Activated CD8-positive, alpha-beta T cell treated with anti-CD3 and anti-CD28 coated beads for 36 hours (primary cell): Measurements from ENCODE around the gene GRK5. TPM values are rescaled to one million over a fixed set of nuclear protein-coding genes. Genes with fewer than 3 reads are reported as not detected.

ENCODE experiments used
- ATAC-seq: fragments of 200-7000 bp; cut with Tn5 transposase; one replicate; pipeline ENCODE4 v1.10.0; 2021; ENCODE audit warnings: mild to moderate bottlenecking, moderate library complexity
- CTCF ChIA-PET: fragments of 350-600 bp; sonication (Branson Sonifier 250); formaldehyde crosslinking; loops from one replicate; lab custom pipeline; 2021; ENCODE audit warnings: antibody characterized with exemption; lab: Charles Lee
- POLR2A ChIA-PET: fragments of 350-600 bp; sonication (Branson Sonifier 250); formaldehyde crosslinking; loops from one replicate; lab custom pipeline; 2021; ENCODE audit warnings: antibody characterized with exemption; lab: Charles Lee
- DNase-seq: peaks from one replicate; pipeline ENCODE4 v3.0.0-alpha.2; 2020
- H3K27ac Mint-ChIP-seq: one replicate; pipeline ENCODE4 v1.8.0; 2021; ENCODE audit warnings: mild to moderate bottlenecking, mixed read lengths
- H3K27me3 Mint-ChIP-seq: one replicate; pipeline ENCODE4 v1.8.0; 2021; ENCODE audit warnings: mixed read lengths
- H3K36me3 Mint-ChIP-seq: one replicate; pipeline ENCODE4 v1.8.0; 2021; ENCODE audit warnings: low read depth, mixed read lengths
- H3K4me1 Mint-ChIP-seq: one replicate; pipeline ENCODE4 v1.8.0; 2021; ENCODE audit warnings: low read depth, mixed read lengths
- H3K4me3 Mint-ChIP-seq: one replicate; pipeline ENCODE4 v1.8.0; 2021; ENCODE audit warnings: mild to moderate bottlenecking, moderate library complexity, mixed read lengths
- H3K9me3 Mint-ChIP-seq: one replicate; pipeline ENCODE4 v1.8.0; 2021; ENCODE audit warnings: mixed read lengths
- CTCF ChIP-seq: fragments of 200-600 bp; IDR thresholded peaks from one replicate; pipeline ENCODE4 v1.8.0; 2022; ENCODE audit warnings: antibody characterized with exemption, mild to moderate bottlenecking
- intact Hi-C: fragments of 100-400 bp; cut with micrococcal nuclease; formaldehyde crosslinking; loops from one replicate; pipeline ENCODE4 v1.10.0; 2022
- total RNA-seq, 2 experiments: library from RNA; stranded (reverse); gene quantifications; one replicate each; pipeline ENCODE4 v1.2.3, GENCODE V29; 2021

GRK5 gene
- total RNA-seq, 2 experiments from 2014 or later = 14.8 to 15.6 TPM

GRCh38 chr10:119469846-119470245 lies 262.5 kb downstream of the GRK5 start:
- ChIA-PET CTCF (interaction anchor here (0.7 to 1.1 kb wide), 3 partner anchors 20 to 48 kb away, joined by 3 to 5 read pairs (median 3); no protein-coding TSS in a partner anchor), POLR2A (no interaction called here)
- no peaks in the 10 kb centered on the region for H3K27me3 Mint-ChIP-seq
- TF ChIP-seq CTCF = no peak
- ATAC-seq = no peak
- peaks cover 12% of the 10 kb centered on the region for H3K4me1 Mint-ChIP-seq
- no peak overlapping the region for H3K4me3 Mint-ChIP-seq
- H3K27ac Mint-ChIP-seq = no peak overlapping the region
- H3K9me3 Mint-ChIP-seq = no peaks in the 10 kb centered on the region
- H3K36me3 Mint-ChIP-seq = no peaks in the 10 kb centered on the region
- intact Hi-C loops = no loop called here
- DNase-seq = no peak

- Mint-ChIP-seq H3K27me3 (no peaks in the 10 kb centered on the region), H3K27ac (no peak overlapping the region), H3K4me1 (peaks cover 9% of the 10 kb centered on the region), H3K4me3 (no peak overlapping the region), H3K36me3 (no peaks in the 10 kb centered on the region), H3K9me3 (no peaks in the 10 kb centered on the region)
- ChIA-PET CTCF (interaction anchor here (0.6 to 0.9 kb wide), 3 partner anchors 11 to 53 kb away, joined by 3 to 4 read pairs (median 3); no protein-coding TSS in a partner anchor), POLR2A (interaction anchor here (0.9 kb wide), 1 partner anchor 21 kb away, joined by 3 read pairs; no protein-coding TSS in a partner anchor)
- TF ChIP-seq CTCF = no peak
- ATAC-seq (no peak), DNase-seq (no peak)
- intact Hi-C loops = no loop called here
These were observed 263.7 kb downstream of the GRK5 start for GRCh38 chr10:119470920-119471702.

- ChIA-PET CTCF (no interaction called here), POLR2A (no interaction called here)
- H3K27me3 Mint-ChIP-seq = no peaks in the 10 kb centered on the region
- intact Hi-C loops = no loop called here
- no peaks in the 10 kb centered on the region for H3K9me3 Mint-ChIP-seq
- H3K4me1 Mint-ChIP-seq = peaks cover 18% of the 10 kb centered on the region
- H3K27ac Mint-ChIP-seq = no peak overlapping the region
- ATAC-seq (no peak), DNase-seq (no peak)
- TF ChIP-seq CTCF = no peak
- H3K36me3 Mint-ChIP-seq = no peaks in the 10 kb centered on the region
- no peak overlapping the region for H3K4me3 Mint-ChIP-seq
These were observed 266.4 kb downstream of the GRK5 start for GRCh38 chr10:119473771-119474170.

GRCh38 chr10:119474606-119475005 lies 267.2 kb downstream of the GRK5 start:
- Mint-ChIP-seq H3K4me1 (peaks cover 26% of the 10 kb centered on the region), H3K9me3 (no peaks in the 10 kb centered on the region), H3K27me3 (no peaks in the 10 kb centered on the region), H3K36me3 (no peaks in the 10 kb centered on the region), H3K27ac (no peak overlapping the region), H3K4me3 (no peak overlapping the region)
- ATAC-seq (no peak), DNase-seq (no peak)
- intact Hi-C loops = no loop called here
- ChIA-PET POLR2A (no interaction called here), CTCF (interaction anchor here (0.6 to 1.0 kb wide), 2 partner anchors 14 to 474 kb away, joined by 3 read pairs; no protein-coding TSS in a partner anchor)
- TF ChIP-seq CTCF = no peak

- ChIA-PET POLR2A (no interaction called here), CTCF (interaction anchor here (1.3 to 2.4 kb wide), 2 partner anchors 32 to 288 kb away, joined by 3 to 13 read pairs; no protein-coding TSS in a partner anchor)
- Mint-ChIP-seq H3K36me3 (no peaks in the 10 kb centered on the region), H3K4me3 (no peak overlapping the region), H3K27me3 (no peaks in the 10 kb centered on the region), H3K4me1 (peaks cover 28% of the 10 kb centered on the region), H3K9me3 (no peaks in the 10 kb centered on the region), H3K27ac (no peak overlapping the region)
- no peak for TF ChIP-seq CTCF
- no peak for ATAC-seq
- no peak for DNase-seq
- intact Hi-C loops = no loop called here
These were observed 270.1 kb downstream of the GRK5 start for GRCh38 chr10:119477444-119477843.
